Measurements from ENCODE around the gene CREBL2. TPM values are rescaled to one million over a fixed set of nuclear protein-coding genes. Genes with fewer than 3 reads are reported as not detected.

Gene CREBL2
- total RNA-seq, 1 experiment from 2014 or later, result 16.0 TPM

DNA sequence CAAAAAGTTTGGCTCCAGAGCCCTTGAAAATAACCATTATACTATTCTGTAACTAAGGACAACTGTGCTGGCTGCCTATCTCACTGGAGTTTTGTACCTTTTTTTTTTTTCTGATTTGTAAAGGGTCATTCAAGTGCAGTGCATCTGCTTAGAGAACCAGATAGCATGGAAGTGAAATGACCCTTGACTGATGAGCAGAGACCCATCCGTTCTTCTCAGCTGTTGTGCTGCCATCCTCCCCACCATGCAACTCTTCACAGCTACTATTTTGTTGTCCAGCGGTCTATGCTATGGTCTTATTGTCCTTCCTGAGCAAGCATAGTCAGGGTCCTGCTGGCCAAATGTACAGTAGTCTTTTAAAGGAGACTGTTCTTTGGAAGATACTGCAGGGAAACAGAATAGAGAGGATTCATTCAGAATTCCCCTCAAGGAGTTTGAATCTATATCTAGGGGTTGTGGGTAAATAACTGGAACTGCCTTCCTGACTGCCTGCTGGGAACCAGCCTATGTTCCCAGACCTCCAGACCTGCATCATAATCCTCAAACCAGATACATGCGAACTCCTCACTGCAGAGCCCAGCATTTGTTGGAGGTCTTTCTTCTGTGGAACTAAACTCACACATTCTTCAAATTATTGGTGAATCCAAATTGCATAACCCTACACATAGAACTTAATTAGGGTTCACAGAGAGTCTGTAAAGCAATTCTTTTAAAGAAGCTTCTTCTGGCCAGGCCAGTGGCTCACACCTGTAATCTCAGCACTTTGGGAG lies 43.2 kb downstream of the CREBL2 start:
- in situ Hi-C loops (cut with HindIII; ENCODE audit: low pct_unique_long_range_greater_than_20kb, low sequenced_read_pairs), result no loop called here
- DNase-seq (ENCODE audit: low read depth), result no peak

DNA sequence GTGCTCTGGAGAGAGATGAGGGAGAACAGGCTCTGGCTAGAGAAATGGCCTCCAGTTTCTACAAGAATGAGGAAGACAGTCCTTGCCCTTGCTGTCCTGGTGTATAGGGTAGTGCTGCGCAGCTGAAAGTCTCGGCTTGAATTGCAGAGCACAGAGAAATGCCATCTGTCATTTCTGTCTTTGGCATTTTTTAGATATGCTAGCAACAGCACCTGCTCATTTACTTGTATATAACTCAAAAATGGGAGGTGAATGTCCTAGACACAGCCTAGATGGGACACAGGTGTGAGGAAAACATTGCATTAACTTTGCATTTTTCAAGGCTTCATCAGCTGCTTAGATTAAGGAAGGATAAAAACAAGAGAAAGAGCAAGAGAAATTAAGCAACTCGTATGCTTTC lies 48.5 kb downstream of the CREBL2 start:
- DNase-seq (ENCODE audit: low read depth), result no peak
- in situ Hi-C loops (cut with HindIII; ENCODE audit: low pct_unique_long_range_greater_than_20kb, low sequenced_read_pairs), result no loop called here

DNA sequence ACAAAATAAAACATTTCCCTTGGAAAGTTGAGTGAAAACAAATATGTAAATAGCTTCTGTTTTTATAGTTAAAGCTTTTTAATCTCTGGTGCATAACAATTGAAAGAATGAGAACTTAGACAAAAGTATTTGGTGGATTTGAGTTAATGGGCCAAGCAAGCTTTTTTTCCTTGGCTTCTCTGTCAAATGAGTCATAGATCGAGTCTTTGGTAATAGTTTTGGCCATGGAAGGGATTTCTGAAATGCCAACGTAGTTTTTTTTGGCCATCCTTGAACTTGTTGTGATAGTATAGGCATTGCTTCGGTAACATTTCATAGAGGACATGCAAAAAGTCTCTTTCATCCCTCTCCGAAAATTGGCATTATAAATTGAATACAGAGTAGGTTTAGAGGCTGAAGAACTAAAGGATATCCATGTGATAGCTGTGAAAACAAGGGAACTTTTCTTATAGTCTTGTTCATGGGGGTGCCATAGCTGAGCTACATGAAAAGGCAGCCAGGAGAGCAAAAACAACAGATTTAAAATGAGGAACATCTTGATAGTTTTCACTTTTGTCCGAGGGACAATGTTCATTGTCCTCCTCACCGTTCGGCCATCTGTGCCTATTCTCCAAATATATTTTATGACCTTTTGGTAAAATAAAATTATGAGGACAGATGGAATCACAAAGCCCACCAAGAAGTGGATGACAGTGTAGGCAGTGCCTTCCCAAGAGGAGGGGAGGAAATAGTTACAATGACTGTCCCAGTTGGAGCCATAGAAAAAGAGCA lies 49.6 kb downstream of the CREBL2 start:
- no peak for DNase-seq (ENCODE audit: low read depth)
- in situ Hi-C loops (cut with HindIII; ENCODE audit: low pct_unique_long_range_greater_than_20kb, low sequenced_read_pairs), result no loop called here

DNA sequence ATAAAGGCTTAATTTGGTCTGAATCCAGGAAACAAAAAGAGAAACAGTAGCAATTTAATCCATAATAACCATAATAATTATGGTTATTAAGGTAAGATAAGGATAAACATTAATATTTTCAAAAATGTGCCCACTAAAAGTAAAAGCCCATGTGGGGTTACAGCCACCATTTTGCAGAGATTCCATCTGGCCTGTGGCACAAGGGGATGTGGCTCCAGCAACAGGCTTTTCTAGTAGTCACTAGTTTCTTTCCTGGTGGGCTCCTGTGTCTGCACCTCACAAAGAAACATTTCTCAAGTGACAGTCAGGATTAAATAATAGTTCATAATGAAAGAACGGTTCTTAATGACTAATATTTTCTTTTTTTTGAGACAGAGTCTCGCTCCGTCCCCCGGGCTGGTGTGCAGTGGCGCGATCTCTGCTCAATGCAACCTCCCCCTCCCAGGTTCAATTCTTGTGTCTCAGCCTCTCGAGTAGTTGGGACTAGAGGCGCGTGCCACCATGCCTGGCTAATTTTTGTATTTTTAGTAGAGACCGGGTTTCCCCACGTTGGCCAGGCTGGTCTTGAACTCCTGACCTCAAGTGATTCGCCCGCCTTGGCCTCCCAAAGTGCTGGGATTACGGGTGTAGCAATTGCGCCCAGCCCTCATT lies 52.1 kb downstream of the CREBL2 start:
- in situ Hi-C loops (cut with HindIII; ENCODE audit: low pct_unique_long_range_greater_than_20kb, low sequenced_read_pairs), result no loop called here

DNA sequence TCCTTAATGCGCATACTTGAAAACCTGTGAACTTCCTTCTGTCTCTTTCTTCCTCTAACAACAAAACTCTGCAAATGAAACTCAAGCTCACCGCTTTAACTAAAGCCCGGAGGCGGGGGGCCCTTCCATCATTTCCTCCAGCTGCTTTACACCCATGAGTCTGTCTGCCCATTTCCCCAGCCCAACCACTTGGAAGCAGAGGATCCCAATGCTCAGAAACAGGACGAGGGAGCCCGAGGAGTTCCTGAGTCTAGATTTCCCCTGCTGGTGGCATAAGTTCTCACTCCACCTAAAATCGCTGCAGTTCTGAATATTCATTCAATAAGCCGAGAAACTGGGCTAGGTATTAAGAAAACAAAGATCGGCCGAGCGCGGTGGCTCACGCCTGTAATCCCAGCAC lies 53.5 kb downstream of the CREBL2 start:
- DNase-seq (ENCODE audit: low read depth), result no peak
- in situ Hi-C loops (cut with HindIII; ENCODE audit: low pct_unique_long_range_greater_than_20kb, low sequenced_read_pairs), result no loop called here

More for the DNA sequence above, 52.1 kb downstream of the CREBL2 start:
- no peak for DNase-seq (ENCODE audit: low read depth)

DNA sequence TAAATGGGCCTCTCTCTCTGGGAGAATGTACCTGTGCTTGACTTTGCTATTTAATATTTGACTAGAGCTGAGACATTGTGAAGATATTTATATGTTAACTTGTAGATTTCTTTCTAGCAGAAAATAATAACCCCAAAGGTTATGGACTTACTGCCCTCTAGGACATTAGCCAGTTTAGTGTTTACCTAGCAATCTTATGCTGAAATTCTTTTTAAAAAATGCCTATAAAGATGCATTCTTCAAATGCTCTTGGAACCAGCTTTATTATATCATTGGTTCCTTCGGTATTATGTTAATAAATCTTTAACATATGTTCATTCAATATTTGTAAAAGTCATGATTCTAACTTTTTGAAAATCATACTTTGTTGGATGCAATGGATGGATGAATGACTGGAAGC lies 56.3 kb downstream of the CREBL2 start:
- DNase-seq (ENCODE audit: low read depth), result no peak
- in situ Hi-C loops (cut with HindIII; ENCODE audit: low pct_unique_long_range_greater_than_20kb, low sequenced_read_pairs), result no loop called here

DNA sequence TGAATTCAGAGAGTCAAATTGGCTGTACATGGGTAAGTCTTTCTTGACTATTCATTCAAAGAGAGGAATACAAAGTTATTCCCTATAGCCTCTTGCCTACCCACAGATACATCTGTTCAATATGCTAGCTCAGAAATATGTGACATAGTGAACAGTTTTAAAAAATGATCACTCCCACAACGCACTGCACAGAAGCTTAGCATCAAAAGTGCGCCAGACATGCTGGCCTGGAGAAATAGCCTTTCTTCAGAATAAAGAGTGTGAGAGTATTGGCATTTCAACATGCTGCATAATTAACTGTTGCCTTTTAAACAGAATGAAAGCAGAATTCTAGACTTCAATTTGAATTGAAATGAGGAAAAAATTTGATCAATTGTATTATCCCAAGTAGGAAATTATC lies 57.3 kb downstream of the CREBL2 start:
- DNase-seq (ENCODE audit: low read depth), result no peak
- in situ Hi-C loops (cut with HindIII; ENCODE audit: low pct_unique_long_range_greater_than_20kb, low sequenced_read_pairs), result no loop called here

DNA sequence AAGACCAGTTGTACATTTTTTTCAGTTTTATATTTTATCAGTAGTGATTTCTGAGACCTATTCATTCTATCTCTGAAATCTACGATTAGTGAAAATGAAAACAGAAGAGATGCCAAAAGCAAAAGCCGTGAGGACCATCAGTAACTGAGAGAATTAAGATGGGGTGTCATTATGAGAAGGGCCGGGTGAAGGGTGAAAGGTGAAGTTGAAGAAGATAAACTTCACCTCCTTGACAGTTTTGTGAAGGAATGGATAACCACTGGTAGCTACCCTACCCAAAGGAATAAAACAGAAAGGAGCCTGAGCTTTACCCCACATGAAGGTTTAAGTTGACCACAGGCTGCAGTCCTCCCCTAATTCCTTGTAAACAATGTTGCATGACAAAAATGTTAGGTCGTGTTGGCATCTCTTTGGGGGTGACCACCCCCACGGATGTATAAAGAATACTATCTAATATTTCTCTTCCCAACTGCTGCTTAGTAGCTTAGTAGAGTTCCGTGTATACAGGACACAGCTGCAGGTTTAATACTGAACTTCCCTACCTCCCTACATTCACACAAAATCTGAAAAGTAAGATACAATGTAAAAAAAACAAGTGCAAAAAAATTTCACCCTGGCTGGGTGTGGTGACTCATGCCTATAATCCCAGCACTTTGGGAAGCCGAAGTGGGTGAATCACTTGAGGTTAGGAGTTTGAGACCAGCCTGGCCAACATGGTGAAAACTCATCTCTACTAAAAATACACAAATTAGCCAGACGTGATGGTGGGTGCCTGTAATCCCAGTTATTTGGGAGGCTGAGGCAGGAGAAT lies 60.4 kb downstream of the CREBL2 start:
- no peak for DNase-seq (ENCODE audit: low read depth)
- in situ Hi-C loops (cut with HindIII; ENCODE audit: low pct_unique_long_range_greater_than_20kb, low sequenced_read_pairs), result no loop called here

DNA sequence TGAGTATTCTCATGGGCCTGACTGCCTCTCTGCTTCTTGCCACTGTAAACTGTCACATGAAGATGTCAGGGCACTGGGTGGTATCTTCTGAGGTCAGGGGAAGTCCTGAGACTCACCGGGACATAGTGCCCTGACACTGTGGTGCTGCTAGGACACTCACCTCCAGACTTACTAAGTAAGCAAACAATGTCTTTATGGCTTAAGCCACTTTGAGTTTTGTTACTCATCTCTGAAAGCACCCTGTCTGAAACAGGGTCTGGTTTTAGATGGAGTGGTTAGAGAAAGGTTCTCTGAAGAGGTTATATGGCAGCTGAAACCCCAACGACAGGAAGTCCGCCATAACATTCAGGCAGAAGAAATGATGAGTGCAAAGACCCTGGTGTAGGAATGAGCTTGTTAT lies 61.6 kb downstream of the CREBL2 start:
- DNase-seq (ENCODE audit: low read depth), result no peak
- in situ Hi-C loops (cut with HindIII; ENCODE audit: low pct_unique_long_range_greater_than_20kb, low sequenced_read_pairs), result no loop called here

DNA sequence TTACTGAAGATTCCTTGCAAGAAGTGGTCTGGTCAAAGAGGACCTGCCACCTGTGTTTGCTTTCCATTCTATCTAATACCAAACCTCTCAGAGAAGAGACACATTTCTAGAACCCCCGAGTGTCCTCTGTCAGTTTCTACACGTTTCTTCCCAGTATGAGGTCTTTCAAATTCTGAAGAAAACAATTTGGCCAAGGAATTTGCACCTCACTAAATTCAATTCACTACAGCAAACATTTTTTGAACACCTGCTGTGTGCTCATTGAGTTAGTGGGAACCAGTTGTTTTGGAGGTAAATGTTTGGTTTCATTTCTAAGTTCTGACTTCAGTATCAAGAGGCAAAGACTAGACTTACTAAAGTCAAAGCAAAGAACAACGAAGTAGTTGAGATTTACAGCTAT lies 64.9 kb downstream of the CREBL2 start:
- in situ Hi-C loops (cut with HindIII; ENCODE audit: low pct_unique_long_range_greater_than_20kb, low sequenced_read_pairs), result no loop called here
- DNase-seq (ENCODE audit: low read depth), result no peak

DNA sequence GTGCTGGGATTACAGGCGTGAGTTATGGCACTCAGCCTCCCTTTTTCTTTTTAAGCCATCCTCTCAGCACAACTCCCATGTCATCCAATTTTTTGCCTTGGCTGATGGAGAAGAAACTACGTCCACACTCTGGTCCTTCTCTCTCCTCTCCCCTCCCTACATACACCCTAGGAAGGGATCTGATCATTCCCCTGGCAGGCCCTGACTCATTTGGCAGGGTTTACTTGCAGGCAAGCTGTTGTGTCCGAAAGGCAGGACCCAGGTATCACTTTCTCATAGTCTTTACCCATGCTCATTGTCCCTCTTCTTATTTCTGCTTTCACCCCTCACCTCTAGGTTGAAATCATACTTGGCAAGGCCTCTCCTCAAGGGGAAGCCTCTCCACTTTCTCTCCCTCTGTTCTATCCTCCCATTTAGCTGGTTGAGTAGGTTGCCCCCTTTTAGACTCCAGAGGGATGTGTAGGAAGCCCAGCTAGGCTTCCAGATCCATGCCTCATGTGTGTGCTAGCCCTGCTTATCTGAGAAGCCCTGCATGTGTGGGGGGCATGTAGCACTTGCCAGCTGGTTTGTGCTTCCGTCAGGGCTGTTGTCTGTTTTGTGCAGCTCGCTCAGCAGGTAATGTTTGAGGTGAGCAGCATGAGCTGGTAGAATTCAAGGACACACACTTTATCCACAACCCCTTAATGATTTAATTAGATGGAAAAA lies 69.5 kb downstream of the CREBL2 start:
- in situ Hi-C loops (cut with HindIII; ENCODE audit: low pct_unique_long_range_greater_than_20kb, low sequenced_read_pairs), result no loop called here
- no peak for DNase-seq (ENCODE audit: low read depth)

DNA sequence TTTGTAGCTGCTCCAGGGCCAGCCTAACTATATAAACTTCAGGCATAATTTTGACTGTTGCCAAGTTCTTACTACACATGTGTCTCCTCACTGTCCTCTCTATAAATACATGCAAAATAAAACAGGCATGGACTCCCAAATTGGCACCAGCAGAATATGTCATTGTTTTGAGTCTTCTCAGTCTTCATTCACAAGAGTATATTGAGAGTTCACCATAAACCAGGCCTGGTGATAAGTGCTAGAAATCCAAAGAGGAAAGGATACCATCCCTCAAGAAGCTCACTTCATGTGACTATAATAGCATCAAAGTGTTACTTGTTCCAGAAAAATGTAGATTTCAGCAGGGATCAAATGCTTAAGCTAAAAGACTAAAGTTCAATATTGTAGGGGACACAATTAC lies 70.6 kb downstream of the CREBL2 start:
- DNase-seq (ENCODE audit: low read depth), result no peak
- in situ Hi-C loops (cut with HindIII; ENCODE audit: low pct_unique_long_range_greater_than_20kb, low sequenced_read_pairs), result no loop called here

DNA sequence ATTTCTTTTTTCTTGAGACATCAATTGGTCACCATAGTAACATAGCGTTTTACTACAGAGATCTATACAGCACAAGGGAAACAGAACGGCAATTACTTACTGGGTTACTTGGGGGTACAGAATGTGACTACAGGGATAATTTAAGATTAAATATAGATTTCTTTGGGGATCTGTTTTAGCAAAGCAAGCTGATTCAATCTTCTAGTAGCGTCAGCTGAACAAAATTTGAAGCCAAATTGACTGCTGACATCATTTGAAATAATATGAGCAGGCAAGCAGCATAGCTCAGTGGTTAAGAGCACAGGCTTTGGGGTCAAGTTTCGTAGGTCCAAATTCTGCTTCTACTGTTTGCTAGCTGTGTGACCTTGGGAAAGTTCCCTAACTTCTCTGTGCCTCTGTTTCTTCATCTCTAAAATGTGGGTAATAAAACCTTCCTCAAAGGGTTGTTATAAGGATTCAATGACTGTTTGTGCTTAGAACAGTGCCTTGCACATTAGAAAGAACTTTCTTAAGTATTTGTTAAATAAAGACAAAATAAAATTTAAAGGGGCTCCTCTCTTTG lies 71.5 kb downstream of the CREBL2 start:
- in situ Hi-C loops (cut with HindIII; ENCODE audit: low pct_unique_long_range_greater_than_20kb, low sequenced_read_pairs), result no loop called here

DNA sequence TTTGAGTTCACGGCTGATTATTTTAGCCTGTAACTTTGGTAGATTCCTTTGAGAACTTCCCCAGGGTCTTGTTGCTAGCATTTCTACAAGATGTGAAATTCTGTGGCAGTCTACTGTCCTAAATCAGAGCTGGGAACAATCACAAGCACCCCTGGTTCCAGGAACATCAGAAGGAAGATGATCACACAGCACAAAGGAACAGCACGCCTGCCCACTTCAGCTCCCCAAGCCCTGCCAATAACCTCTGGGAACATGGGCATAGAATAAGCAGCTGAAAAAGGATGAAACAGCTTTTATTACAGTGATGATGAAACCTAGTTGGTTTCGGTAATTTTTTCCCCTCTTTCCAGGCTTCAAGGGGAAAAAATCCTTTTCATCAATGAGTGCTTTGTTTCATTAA lies 72.0 kb downstream of the CREBL2 start:
- no peak for DNase-seq (ENCODE audit: low read depth)
- in situ Hi-C loops (cut with HindIII; ENCODE audit: low pct_unique_long_range_greater_than_20kb, low sequenced_read_pairs), result no loop called here

More for the DNA sequence above, 71.5 kb downstream of the CREBL2 start:
- no peak for DNase-seq (ENCODE audit: low read depth)

DNA sequence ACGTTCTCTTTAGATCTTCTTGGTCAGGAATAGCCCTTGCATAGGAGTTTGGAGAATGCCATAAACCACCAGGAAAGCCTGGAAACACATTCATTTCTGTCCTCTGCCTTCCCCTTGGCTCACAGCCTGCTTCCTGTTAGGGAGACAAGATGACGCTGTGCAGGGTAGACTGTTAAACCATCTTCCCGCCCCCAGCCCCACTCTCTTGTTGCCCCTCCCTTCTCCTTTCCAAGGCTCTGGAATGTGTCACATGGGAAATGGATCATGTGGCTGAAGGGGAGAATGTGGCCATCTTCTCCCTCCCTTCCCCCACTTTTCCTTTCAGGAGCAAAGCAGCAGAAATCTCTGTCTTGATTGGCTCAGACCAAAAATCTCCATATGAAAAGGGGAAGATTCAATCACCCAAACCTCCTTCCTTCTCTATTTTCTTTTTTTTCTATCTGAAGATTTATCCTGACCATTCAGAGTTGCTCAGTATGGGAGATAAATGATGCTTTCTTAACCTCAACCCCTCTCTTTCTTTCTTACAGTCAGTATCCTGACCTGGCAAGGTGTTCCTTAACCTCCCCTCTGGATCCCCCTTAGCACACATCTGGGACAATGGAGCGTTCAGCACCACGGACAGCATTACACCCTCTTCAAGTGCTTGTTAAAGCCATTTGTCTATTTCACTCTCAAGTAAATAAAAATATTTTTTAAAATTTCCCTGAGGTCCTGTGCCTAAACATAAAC lies 72.9 kb downstream of the CREBL2 start:
- peak; percentile 33 for DNase-seq (ENCODE audit: low read depth)
- in situ Hi-C loops (cut with HindIII; ENCODE audit: low pct_unique_long_range_greater_than_20kb, low sequenced_read_pairs), result no loop called here

DNA sequence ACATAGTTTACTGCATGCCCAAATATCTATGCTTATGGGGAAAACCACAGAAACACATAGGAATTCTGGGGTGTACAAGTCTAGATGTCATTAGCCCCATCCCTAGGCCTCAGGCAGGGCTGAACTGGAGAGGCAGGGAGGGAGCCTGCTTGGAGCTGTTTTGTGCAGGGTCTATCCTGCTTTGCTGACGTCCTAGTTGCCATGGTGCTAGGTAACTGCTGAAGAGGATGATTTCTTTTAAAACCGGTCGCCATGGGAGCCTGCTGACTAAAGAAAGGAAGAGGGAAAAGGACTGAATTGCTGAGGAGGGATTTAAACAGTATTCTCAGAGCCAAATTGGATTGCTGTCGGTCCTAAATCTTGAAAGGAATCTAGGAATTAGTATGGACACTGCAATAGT lies 73.6 kb downstream of the CREBL2 start:
- no peak for DNase-seq (ENCODE audit: low read depth)
- in situ Hi-C loops (cut with HindIII; ENCODE audit: low pct_unique_long_range_greater_than_20kb, low sequenced_read_pairs), result no loop called here

DNA sequence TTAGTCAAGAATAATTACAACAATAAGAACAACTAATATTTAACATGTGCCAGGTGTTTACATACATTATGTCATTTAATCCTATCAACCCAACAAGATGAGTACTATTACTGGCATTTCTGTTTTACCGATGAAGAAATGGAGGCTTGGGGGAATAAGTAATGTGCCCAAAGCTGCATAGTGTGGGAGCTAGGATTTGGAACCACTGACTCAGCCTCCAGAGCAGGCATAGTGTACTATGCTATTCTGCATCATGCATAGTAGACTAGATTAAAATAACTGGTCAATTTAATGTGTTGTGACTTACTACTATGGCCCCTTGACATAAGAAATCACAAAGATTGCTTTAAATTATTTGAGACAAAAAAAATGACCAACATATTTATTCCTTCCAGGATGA lies 74.8 kb downstream of the CREBL2 start:
- in situ Hi-C loops (cut with HindIII; ENCODE audit: low pct_unique_long_range_greater_than_20kb, low sequenced_read_pairs), result no loop called here
- no peak for DNase-seq (ENCODE audit: low read depth)

All from Caki2 (cell line).